Suppressor macrophage treated with lipopolysaccharide for 4 hours (primary cell): ENCODE data around the gene MRPL42.

Source experiments
- DNase-seq: peaks from one replicate; pipeline ENCODE4 v3.0.0-alpha.2; 2020

The MRPL42 gene

DNA sequence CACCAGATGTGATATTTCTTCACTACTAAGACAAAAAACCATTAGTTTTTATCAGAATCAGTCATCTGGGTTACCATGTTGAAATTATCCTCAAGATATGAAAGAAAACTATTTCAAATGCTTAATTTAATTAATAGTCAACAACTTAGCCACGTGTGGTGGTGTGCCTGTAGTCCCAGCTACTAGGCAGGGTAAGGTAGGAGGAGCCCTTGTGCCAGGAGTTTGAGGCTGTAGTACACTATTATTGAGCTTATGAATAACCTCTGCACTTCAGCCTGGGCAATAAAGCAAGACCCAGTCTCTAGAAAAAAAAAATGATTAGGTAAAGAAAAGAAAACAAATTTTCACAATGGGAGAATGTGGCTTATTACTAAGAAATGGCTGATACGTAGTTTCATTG, 33.4 kb downstream of the MRPL42 start:
- DNase-seq = no peak

DNA sequence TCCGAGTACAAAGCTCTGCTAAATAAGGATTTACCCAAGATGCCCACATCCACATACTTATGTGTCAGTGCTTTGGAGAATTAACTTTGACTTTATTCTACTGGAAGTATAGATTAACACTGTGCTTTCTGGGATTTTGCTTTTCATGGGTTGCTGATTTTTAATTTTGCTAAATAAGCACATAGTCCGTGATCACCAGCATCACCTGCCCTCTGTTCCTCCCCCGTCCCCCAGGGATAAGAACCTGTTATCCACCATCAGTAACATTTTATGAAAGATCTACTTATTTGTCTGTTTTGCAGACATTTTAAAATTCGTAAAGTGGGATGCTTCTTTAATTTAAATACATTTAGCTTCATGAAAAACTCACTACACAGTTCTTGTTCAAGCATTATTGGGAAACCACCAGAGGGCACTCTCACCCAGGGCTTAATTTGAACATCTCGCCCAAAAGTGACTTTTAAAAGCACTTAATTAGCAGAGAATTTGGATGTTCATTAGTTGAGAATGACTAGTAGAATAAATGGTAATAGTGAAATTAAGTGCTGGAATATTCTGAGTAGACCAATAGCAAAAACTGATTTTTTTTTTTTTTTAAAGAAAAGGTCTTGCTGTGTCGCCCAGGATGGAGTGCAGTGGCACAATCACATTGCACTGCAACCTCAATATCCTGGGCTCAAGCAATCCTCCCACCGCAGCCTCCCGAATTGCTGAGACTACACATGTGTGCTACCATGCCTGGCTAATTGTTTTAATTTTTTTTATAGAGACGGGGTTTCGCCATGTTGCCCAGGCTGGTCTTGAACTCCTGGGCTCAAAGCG, 35.7 kb downstream of the MRPL42 start:
- peak; percentile 67 for DNase-seq

DNA sequence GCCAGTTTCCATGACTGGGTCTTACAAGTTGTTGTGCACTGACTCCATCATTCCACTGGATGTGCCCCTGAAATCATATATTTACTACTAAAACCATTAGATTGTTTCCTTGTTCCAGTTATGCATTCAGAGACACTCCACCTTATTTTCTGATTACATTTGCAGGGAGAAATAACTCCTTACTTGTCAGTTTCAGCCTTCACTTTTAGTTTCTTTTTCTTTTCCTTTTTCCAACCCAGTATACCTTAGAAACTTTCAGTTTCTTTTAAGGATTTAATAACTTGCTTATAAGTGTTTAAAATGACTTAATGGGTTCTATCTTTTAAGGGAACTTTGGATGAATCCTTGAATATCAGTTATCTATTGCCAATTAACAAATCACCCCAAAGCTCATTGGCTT, 39.9 kb downstream of the MRPL42 start:
- DNase-seq = peak; percentile 45

DNA sequence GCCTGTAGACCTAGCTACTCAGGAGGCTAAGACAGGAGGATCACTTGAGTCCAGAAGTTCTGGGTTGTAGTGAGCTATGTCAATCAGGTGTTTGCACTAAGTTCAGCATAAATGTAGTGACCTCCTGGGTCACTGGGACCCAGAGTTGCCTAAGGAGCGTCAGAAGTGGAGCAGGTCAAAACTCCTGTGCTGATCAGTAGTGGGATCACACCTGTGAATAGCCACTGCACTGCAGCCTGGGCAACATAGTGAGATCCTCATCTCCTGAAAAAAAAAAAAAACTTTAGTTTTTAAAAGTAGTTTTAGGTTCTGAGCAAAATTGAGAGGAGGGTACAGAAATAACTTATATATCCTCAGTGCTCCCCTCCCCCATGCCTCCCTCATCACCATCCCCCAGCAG, 42.2 kb downstream of the MRPL42 start:
- no peak for DNase-seq

DNA sequence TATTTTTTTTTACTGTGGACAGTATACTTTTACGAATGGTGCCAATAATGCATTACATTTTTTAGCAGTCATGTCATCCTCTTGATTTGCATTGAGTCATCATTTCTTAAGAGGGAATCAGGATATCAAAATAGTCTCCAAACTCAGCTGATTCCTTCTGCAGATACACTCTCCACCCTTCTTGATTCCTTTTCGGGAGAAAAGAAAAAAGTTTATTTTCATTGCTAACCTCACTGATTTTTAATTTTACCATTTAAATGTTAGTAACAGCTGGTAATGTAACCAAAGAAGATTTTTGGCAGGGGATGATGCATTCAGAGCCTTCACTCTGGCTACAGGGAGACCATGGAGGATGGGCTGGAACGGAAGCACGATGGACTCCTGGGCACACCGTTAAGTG, 47.5 kb downstream of the MRPL42 start:
- DNase-seq = no peak

DNA sequence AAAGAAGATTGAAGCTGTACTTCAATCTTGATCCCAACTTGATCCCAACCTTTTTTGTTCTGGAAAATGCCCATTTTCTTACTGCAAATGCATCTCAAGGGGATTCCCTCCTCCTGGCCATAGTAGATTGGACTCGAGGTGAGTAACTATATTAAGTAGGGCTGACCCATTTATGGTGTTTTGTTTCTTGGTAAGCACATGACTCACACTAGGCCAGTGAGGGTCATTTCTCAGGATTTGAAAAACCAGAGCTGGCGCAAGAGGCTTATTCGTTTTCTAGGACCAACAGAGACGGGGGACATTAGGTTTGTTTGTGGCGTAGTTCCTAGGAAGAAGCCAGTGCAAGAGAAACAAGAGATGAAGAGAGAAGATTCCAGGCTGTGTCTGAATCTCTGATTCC, 51.4 kb downstream of the MRPL42 start:
- DNase-seq = no peak

DNA sequence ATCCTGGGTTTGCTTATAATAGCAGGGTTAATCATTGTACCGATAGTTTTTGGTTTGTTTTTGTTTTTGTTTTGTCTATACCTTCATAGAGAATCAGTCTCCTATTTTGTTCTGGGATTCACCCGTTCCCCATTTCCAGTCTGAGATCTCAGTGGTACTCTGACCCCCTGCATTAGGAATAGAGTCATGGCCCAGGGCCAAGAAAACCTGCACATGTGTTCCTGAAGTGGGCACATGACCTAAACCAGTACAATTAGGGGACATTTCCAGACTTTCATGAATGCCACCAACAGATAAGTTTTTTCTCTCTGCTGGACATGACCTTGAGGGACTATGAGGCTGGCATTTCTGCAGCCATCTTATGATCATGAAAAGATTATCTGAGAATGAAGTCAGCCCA, 52.5 kb downstream of the MRPL42 start:
- no peak for DNase-seq

DNA sequence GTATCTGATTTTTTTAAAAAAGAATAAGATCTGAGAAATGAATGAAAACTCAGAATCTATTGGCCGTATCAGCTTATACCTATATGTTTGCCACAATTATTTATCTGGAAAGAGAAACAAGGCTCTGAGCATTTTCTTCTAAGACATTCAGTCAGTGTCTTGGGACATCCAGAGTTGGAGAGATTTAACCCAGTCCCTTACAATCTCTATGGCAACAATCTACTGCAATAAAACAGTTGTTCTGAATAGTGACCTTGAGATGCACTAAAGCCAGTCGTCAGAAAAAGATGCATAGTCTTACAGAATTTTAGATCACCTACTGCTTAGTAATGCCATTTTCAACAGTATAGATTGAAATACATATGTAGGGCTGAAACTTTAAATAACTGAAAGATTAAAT, 53.1 kb downstream of the MRPL42 start:
- DNase-seq = no peak

DNA sequence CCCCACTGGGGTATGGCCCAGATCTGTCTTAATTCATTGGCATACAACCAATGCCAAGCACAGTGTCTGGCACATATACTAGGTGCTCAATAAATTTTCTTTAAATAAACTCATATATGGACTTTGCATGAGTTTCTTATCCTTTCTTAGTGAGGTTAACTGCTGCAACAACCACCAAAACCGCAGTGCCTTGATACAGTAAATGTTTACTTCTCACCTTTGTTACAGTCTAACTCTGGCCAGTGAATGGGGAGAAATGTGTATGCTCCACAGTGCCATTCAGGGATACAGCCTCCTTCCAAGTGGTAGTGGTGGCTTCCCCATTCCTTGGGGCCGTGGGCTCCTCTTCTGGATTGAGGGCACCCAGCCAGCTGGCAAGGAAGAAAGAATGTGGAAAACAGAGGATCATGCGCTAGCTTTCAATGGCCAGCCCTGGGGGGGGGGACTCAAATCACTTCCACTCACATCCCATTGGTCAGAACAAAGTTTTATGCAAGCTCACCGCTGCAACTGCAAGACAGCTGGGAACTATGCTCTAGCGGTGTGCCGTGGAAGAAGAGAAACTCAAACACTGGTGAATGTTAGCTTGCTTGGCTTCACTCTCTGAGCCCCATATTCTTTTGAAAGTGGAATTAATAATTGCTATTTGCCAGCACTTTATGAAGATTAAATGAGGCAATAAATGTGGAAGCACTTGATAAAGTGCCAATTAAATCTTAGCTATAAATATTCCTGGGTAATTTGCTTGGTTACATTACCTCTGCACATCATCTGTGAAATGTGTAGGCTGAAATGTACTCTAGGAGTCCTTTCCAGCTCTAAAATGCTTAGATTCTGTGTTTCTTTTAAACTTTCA, 54.1 kb downstream of the MRPL42 start:
- DNase-seq = no peak

DNA sequence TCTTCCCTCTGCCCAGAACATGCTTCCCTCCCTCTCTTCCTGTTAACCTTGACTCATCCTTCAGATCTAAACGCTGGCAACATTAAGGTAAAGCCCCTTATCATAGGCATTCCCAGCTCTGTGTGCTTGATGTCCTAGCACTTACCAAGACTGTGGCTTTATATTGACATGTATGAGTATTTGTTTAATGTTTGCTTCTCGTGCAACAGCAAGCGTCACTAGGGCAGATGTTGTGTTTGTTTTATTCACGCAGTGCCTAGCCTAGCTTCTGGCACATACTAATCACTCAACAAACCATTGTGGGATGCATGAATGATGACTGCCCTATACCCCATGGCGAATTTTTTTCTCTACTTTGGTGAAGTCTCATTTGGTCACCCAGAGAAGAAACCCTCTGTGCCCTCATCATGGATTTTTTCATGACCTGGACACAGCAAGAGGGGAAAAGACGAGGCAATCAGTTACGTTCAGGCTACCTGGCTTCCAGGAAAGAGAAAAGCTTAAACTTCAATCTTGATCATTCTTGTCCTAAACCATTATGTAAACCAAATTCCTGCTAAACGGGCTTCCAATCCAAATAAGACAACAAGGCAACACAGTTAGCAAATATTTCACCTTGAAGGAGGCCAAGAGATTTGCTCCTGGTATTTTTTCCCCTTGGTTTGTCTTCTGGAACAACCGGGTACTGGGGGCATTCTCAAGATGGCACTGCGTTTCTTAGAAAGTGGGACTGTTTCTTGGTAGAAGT, 57.2 kb downstream of the MRPL42 start:
- no peak for DNase-seq

DNA sequence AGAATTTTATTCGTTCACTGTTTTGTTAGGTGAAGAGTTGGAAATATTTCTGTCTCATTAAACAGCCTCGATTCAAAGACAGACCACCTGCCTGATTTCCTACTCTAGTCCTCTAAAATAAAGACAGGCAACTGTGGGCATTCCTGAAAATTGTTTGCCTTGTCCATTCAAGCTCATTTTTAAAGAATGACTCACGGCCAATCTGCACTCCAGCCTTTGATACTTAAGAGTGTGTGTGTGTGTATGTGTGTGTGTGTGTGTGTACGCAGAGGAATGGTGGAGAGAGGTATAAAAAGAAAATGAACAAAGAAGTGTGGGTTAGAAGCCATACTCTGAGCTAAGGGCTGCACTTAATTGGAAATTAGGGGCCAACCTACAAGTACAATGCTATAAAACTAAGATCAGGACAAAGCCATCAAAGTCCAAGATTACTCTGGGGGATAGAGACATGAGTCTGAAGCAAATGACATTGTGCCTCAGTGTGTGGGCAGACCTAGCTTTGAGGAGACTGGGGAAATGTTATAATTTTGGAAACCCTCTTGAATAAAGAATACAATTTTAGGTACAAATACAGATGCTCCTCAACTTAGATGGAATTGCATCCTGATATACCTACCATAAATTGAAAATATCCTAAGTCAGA, 59.6 kb downstream of the MRPL42 start:
- DNase-seq = no peak

DNA sequence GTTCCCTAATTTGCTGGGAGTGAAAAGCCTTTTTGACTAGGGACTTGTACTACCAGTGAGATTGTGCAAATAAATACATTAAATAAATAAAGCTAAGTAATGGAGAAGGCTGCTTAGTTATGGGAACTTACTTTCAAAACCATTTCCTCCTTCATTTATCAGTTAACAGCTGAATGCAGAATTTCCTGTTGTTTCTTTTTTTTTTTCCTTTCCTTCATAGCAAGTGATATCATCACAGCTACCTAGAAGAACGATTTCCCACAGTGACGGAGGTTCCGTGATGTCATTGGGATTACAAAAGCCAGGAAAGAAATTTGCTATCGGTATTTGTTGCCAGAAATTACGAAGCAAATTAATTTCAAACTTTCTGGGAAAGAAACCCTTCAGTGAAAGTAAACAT, 63.0 kb downstream of the MRPL42 start:
- DNase-seq = peak; percentile 41

DNA sequence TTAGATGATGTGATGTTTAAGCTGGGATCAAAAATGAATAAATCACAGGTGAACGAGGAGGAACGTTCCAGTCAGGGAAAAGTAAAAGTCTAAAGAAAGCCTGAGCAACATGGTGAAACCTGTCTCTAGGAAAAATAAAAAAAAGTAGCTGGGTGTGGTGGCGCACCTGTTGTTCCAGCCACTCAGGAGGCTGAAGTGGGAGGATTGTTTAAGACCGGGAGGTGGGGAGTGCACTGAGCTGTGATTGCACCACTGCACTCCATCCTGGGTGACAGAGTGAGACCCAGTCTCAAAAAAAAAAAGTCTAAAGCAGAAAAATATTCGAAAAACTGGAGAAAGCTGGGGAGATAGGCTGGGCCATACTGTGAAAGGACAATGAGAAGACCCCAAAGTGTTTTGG, 66.0 kb downstream of the MRPL42 start:
- DNase-seq = no peak

DNA sequence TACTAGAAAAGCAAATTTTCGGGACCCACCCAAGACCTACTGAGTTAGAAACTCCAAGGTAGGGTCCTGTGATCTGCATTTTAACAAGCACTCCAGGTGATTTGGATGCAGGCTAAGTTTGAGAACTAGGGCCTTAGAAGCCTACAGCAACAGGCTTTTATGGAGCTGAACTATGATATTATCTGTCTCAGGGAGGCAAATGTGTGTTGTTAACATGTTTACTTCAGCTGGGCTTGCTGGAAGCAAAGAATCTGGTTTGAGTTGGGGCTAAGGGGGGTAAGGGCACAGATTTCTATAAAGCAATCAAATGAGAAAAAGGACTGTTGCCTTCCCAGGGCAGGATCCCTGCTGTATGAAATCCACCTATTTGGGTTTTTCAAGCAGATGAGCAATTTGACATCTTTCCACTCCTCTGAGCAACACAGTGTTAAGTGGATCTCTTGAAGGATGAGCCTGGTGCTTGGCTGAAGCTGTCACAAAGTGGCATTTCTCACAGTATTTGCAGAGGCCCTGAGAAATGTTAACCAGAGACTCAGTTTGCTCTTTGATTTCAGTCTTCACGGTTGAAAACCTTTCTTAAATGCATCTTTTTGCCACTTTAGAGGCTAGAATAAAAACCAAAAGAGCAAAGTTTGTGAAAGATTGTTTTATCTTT, 68.9 kb downstream of the MRPL42 start:
- no peak for DNase-seq

DNA sequence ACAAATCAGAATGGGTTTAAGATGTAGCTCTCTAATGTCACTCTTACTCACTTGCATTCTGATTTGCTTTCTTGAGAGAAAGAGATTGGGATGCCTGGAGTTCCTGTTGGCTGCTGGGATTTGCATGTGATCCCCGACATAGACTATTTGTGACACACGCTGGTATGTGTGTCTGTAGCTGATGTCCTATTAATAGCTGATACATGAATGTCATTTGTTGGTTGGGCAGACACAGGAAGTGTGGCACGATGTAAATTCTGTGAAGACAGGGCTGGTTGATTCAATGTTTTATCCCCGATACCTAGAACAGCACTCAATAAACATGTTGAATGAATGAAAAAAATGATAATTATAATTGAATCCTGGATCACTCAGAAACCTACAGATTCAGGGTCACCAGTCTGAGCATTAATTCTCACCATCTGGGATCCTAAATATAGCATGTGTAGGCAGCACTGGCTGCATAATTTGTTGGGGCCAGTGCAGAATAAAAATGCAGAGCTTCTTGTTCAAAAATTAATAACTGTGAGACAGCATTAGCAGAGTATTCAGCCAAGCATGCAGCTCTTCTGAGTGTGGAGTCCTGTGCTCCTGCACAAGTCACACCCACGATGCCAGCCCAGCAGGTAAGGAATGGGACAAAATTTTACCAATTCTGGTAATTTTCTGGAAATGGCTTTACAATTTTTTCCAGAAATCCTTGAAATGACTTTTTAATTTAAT, 69.6 kb downstream of the MRPL42 start:
- no peak for DNase-seq

DNA sequence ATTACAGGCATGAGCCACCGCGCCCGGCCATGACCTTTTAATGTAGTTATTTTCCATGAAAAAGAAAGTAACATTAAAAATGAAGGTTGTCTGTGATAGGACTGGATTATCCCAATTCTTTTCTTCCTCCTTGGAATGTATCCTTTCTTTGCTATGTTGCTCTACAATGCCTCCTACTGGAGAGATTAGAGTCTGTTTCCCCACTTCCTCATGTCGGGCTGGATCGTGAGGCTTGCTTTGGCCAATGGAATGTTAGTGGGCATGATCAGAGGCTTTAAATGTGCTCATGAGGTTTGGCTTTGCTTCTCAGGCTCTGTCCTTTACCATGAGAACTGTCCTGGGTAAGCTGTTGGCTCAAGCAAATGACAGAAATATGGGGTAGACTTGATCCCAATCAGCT, 70.5 kb downstream of the MRPL42 start:
- DNase-seq = no peak

DNA sequence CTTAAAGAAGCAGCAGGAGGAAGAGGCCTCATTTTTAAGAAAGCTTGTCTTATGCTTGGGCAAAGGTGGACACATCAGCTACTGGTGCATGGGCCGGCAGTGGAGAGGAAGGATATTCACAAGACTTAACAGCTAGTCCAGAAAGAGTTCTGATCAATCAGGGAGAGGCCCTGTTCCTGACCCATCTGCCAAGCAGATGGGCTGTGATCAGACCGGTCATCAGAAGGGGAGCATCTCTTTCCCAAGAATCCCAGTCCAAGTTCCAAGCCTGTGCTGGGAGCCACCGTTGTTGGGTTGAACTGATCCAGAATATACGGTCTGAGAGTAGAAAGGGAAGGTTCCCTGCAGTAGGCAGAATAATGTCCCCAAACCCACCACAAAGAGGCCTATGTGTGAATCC, 72.5 kb downstream of the MRPL42 start:
- no peak for DNase-seq

DNA sequence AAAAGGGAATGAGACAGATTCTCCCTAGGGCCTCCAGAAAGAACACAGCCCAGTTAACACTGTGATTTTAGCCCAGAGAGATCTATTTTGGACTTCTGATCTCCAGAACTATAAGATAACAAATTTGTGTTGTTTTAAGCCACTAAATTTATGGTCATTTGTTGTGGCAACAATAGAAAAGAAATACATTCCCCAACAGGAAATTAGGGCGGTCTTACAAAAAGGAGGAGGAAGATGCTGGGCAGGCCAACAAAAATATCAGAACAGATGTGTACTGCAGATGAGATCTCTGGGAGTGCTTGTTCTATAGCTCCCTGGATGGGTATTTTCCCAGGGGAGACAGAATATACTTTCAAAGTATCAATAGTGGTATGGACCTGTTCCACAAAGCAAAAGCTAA, 73.2 kb downstream of the MRPL42 start:
- no peak for DNase-seq

DNA sequence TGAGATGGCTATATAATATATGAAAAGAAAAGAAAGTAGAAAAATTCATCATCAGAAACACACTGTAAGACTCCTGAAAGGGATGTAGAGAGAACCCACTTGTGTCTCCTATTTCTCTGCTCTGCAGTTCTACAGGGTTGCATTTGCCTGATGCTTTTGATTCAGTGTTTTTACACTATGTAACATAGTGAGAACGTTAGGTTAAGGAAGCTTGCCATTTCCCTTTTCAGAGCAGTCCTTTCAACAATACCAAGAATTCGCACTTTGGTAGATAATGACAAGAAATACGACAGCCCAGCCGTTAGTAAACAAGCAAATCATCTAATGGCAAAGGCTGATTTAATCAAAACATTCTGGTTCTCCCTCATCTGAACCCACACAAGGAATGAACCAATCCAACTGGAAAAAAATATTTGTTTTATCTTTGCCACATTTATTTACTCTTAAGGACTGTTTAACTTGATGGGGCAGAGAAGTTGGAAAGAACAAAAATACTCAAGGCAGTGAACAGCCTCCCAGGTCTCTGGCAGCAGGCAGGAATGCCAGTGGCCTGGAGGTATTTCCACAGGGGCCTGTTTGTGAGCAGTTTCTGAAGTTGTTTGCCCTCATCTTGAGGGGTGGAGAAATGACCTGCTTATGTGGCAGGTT, 74.4 kb downstream of the MRPL42 start:
- no peak for DNase-seq

DNA sequence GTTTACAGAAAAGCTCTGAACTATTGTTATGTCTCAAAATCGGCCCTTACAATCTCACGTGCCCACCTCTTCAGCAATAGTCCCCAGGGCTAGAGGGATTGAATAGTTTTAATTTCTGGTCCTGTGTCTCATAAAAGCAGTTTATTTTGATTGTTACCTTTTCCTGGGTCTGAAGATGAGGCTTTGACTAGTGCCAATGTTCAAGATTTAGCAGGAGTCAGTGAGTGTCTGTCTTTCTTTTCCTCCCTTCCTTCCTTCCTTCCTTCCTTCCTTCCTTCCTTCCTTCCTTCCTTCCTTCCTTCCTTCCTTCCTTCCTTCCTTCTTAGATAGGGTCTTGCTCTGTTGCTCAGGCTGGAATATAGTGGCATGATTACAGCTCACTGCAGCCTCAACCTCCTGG, 80.5 kb downstream of the MRPL42 start:
- DNase-seq = no peak

DNA sequence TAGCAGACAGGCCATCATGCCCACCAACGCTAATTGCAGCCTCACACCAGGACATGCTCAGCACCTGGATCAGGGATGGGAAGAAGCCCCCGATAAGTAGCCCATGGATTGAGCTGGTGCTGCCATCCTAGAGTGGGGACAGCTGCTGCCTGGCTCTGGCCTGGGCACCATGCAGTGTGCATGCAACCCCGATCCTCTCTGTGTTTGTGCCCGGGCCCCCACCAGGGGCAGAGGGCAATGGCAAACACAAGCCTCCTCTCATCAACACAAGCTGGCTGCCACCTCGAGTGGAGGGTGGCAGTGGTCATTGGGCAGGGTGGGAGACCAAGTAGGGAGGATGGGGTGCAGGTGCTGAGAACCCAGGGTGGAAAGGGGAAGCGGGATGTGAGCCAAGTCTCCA, 81.9 kb downstream of the MRPL42 start:
- DNase-seq = no peak
